B cell (primary cell): ENCODE data around the gene FOSB. TPM values are rescaled to one million over a fixed set of nuclear protein-coding genes. Genes with fewer than 3 reads are reported as not detected.
"Not testable (repeated sequence)": the region's sequence is repeated elsewhere in the genome, so short reads cannot be mapped to it uniquely, and the experiment has no call there.

Source experiments
- ATAC-seq: fragments of 200-7000 bp; cut with Tn5 transposase; one replicate; pipeline ENCODE4 v1.10.0; 2021; ENCODE audit warnings: low read depth, mild to moderate bottlenecking, moderate number of reproducible peaks, moderate library complexity
- CTCF ChIA-PET: fragments of 350-600 bp; sonication (Branson Sonifier 250); formaldehyde crosslinking; loops from one replicate; lab custom pipeline; 2021; ENCODE audit warnings: antibody characterized with exemption, inconsistent platforms; lab: Charles Lee
- POLR2A ChIA-PET: fragments of 350-600 bp; sonication (Branson Sonifier 250); formaldehyde crosslinking; loops from one replicate; lab custom pipeline; 2021; ENCODE audit warnings: antibody characterized with exemption; lab: Charles Lee
- DNase-seq: peaks from one replicate; pipeline ENCODE4 v3.0.0; 2013
- H2AFZ ChIP-seq: 2 replicates; pipeline ENCODE4 v1.6.1; 2012; ENCODE audit warnings: mild to moderate bottlenecking, low read depth, low read length; ENCODE audit not compliant: insufficient read depth, poor library complexity, severe bottlenecking
- H3K27ac ChIP-seq, 2 donors: 1 replicate in 1 of 2; 2 replicates in 1 of 2; pipeline ENCODE4 v1.5.1; 2012 to 2013; ENCODE audit warnings: low read length in 2 of 2, mild to moderate bottlenecking in 2 of 2, moderate library complexity in 1 of 2
- H3K27me3 ChIP-seq, 4 experiments: fragments of 200-600 bp in 1 of 4; sonication (generic) in 1 of 4; replicated peaks in 1 of 4; 1 replicate in 2 of 4; 2 replicates in 2 of 4; pipeline versions ENCODE4 v1.6.1 to v1.7.0; 2013 to 2016; ENCODE audit warnings: low read length in 3 of 4, mild to moderate bottlenecking in 2 of 4, mixed read lengths in 1 of 4, moderate library complexity in 1 of 4; ENCODE audit not compliant: insufficient read depth in 4 of 4, control insufficient read depth in 3 of 4; ENCODE audit errors: control extremely low read depth in 1 of 4
- H3K36me3 ChIP-seq, 2 experiments: replicated peaks in 1 of 2; 1 replicate in 1 of 2; 2 replicates in 1 of 2; pipeline versions ENCODE4 v1.6.1 to v1.7.1; 2013; ENCODE audit warnings: low read length in 1 of 2; ENCODE audit not compliant: insufficient read depth in 2 of 2, control insufficient read depth in 1 of 2; ENCODE audit errors: control extremely low read depth in 1 of 2, extremely low read depth in 1 of 2
- H3K4me1 ChIP-seq, 2 donors: fragments of 200-600 bp in 1 of 2; sonication (generic) in 1 of 2; 1 replicate in 1 of 2; 2 replicates in 1 of 2; pipeline versions ENCODE4 v1.5.1 to v1.6.1; 2013 to 2017; ENCODE audit warnings: low read length in 2 of 2; ENCODE audit not compliant: control insufficient read depth in 2 of 2, insufficient read depth in 2 of 2
- H3K4me2 ChIP-seq: replicated peaks from 2 replicates; pipeline ENCODE3; 2012; ENCODE audit warnings: mild to moderate bottlenecking, low read depth, low read length; ENCODE audit not compliant: poor library complexity, severe bottlenecking
- H3K4me3 ChIP-seq, 5 experiments: fragments of 200-600 bp in 1 of 5; sonication (generic) in 1 of 5; 1 replicate in 3 of 5; 2 replicates in 2 of 5; pipeline versions ENCODE4 v1.5.1 to v1.7.0; 2011 to 2016; ENCODE audit warnings: low read length in 4 of 5, mild to moderate bottlenecking in 4 of 5, low read depth in 2 of 5, control low read depth in 1 of 5, moderate library complexity in 1 of 5; ENCODE audit not compliant: insufficient read depth in 1 of 5; ENCODE audit errors: control extremely low read depth in 1 of 5, extremely low read depth in 1 of 5
- H3K79me2 ChIP-seq: fragments of 200-600 bp; sonication (generic); one replicate; pipeline ENCODE4 v1.6.0; 2016; ENCODE audit warnings: low read length; ENCODE audit not compliant: control insufficient read depth, insufficient read depth
- H3K9ac ChIP-seq: fragments of 200-600 bp; sonication (generic); 2 replicates; pipeline ENCODE4 v1.6.1; 2017; ENCODE audit warnings: mild to moderate bottlenecking, low read length, moderate library complexity
- H3K9me3 ChIP-seq, 3 donors: one replicate each; pipeline versions ENCODE4 v1.6.1 to v1.7.1; 2013; ENCODE audit warnings: low read length in 2 of 3; ENCODE audit not compliant: control insufficient read depth in 2 of 3, insufficient read depth in 1 of 3; ENCODE audit errors: control extremely low read depth in 1 of 3
- H4K20me1 ChIP-seq: 2 replicates; pipeline ENCODE4 v1.6.0; 2012; ENCODE audit warnings: mild to moderate bottlenecking, low read length; ENCODE audit not compliant: insufficient read depth, control insufficient read depth, poor library complexity, severe bottlenecking
- H3K27ac Mint-ChIP-seq: one replicate; pipeline ENCODE4 v1.8.0; 2021; ENCODE audit warnings: mixed read lengths
- H3K27me3 Mint-ChIP-seq: one replicate; pipeline ENCODE4 v1.8.0; 2021; ENCODE audit warnings: mixed read lengths
- H3K4me1 Mint-ChIP-seq: one replicate; pipeline ENCODE4 v1.8.0; 2021; ENCODE audit warnings: mixed read lengths
- H3K4me3 Mint-ChIP-seq: one replicate; pipeline ENCODE4 v1.8.0; 2021; ENCODE audit warnings: mixed read lengths
- H3K9me3 Mint-ChIP-seq: one replicate; pipeline ENCODE4 v1.8.0; 2022; ENCODE audit warnings: mixed read lengths; ENCODE audit not compliant: insufficient read depth
- CTCF ChIP-seq: fragments of 200-600 bp; IDR thresholded peaks from one replicate; pipeline ENCODE4 v1.8.0; 2022; ENCODE audit warnings: antibody characterized with exemption, mild to moderate bottlenecking
- EZH2 ChIP-seq: IDR thresholded peaks from 2 replicates; pipeline ENCODE4 v1.6.1; 2012; ENCODE audit warnings: borderline replicate concordance, low read depth, mild to moderate bottlenecking, moderate library complexity, low read length; ENCODE audit not compliant: insufficient read depth, poor library complexity, severe bottlenecking
- WGBS: methylation state at CpG from one replicate; pipeline ENCODE4 v1.1.5; 2013; ENCODE audit warnings: missing lambda C conversion rate; ENCODE audit not compliant: insufficient coverage; 5-methylcytosine and 5-hydroxymethylcytosine counted together
- intact Hi-C: fragments of 100-400 bp; cut with micrococcal nuclease; formaldehyde crosslinking; loops from one replicate; pipeline ENCODE4 v1.10.0; 2022
- polyA plus RNA-seq: library from polyadenylated mRNA; depleted of rRNA; stranded (reverse); fragments of >200 nt; gene quantifications from 2 replicates; pipeline ENCODE4 v1.2.3, GENCODE V29; 2012
- total RNA-seq, 2 donors: library from RNA; stranded (reverse); fragments of 120-200 nt in 1 of 2; gene quantifications; 1 replicate in 1 of 2; 2 replicates in 1 of 2; pipeline versions ENCODE4 v1.2.3 to v1.2.4, GENCODE V29; 2013 to 2022

The FOSB gene
- total and polyA plus RNA-seq, 2 donors (not counting 1 experiment from before 2014, with no cell fraction given) = 39.6 to 2,860 TPM

- Histone ChIP-seq H3K27me3 (peaks cover 0 to 12% (median 5%) of the 10 kb centered on the region in 4 experiments), H3K4me1 (peaks cover 18 to 28% of the 10 kb centered on the region in 2 donors), H3K4me3 (peak overlapping the region in 4 of 5 experiments; percentile 21 to 66 (median 50)), H3K4me2 (peak overlapping the region; percentile 97), H3K9me3 (no peaks in the 10 kb centered on the region), H2AFZ (peak overlapping the region; percentile 74), H3K36me3 (no peaks in the 10 kb centered on the region), H3K79me2 (no peaks in the 10 kb centered on the region), H3K27ac (no peak overlapping the region), H4K20me1 (no peaks in the 10 kb centered on the region), H3K9ac (peak overlapping the region; percentile 58)
- TF ChIP-seq CTCF (peak; percentile 32), EZH2 (no peak)
- ChIA-PET CTCF (interaction anchor here (0.6 to 2.4 kb wide), 11 partner anchors 11 to 130 kb away, joined by 3 to 14 read pairs (median 5); no protein-coding TSS in a partner anchor), POLR2A (interaction anchor here (0.7 to 1.3 kb wide), 2 partner anchors 50 to 107 kb away, joined by 3 to 6 read pairs; no protein-coding TSS in a partner anchor)
- Mint-ChIP-seq H3K9me3 (no peaks in the 10 kb centered on the region), H3K27me3 (peaks cover 11% of the 10 kb centered on the region), H3K4me3 (peak overlapping the region; percentile 82), H3K27ac (peak overlapping the region; percentile 16), H3K4me1 (peaks cover 24% of the 10 kb centered on the region)
- peak; percentile 37 for ATAC-seq
- WGBS = 3% methylated on average over 61 of the region's 73 CpGs
- DNase-seq = peak; percentile 57
- intact Hi-C loops = loop anchor here (5.0 kb wide), 1 partner anchor 214 kb away; no protein-coding TSS in a partner anchor
These were observed 39.2 kb upstream of the FOSB start for GRCh38 chr19:45428384-45429231.

- intact Hi-C loops = loop anchor here (5.0 kb wide), 1 partner anchor 212 kb away; no protein-coding TSS in a partner anchor
- H3K4me2 ChIP-seq, H3K9me3 Mint-ChIP-seq, H3K27ac ChIP-seq, H3K4me3 ChIP-seq, H3K9me3 ChIP-seq, H3K36me3 ChIP-seq, H4K20me1 ChIP-seq, H3K27ac Mint-ChIP-seq, DNase-seq, ATAC-seq, H3K4me3 Mint-ChIP-seq, H3K79me2 ChIP-seq, H2AFZ ChIP-seq, H3K9ac ChIP-seq, POLR2A ChIA-PET: not testable (repeated sequence)
- Mint-ChIP-seq H3K4me1 (peaks cover 13% of the 10 kb centered on the region), H3K27me3 (peaks cover 11% of the 10 kb centered on the region)
- H3K27me3 ChIP-seq = peaks cover 0 to 12% (median 5%) of the 10 kb centered on the region in 4 experiments
- peaks cover 11 to 20% of the 10 kb centered on the region in 2 donors for H3K4me1 ChIP-seq
- CTCF ChIA-PET = interaction anchor here (0.6 to 3.3 kb wide), 4 partner anchors 10 to 278 kb away, joined by 5 to 15 read pairs (median 12); no protein-coding TSS in a partner anchor
- 91% methylated on average over 9 of the region's 11 CpGs for WGBS
These were observed 37.9 kb upstream of the FOSB start for GRCh38 chr19:45429896-45430295.

GRCh38 chr19:45431008-45431407 lies 36.8 kb upstream of the FOSB start:
- H3K9me3 Mint-ChIP-seq, ATAC-seq, H3K4me3 ChIP-seq, H3K4me3 Mint-ChIP-seq, H3K27ac ChIP-seq, H2AFZ ChIP-seq, H3K9ac ChIP-seq, H4K20me1 ChIP-seq, POLR2A ChIA-PET, H3K4me2 ChIP-seq, H3K27ac Mint-ChIP-seq, H3K79me2 ChIP-seq, H3K9me3 ChIP-seq, intact Hi-C loops, H3K36me3 ChIP-seq: not testable (repeated sequence)
- WGBS = 56% methylated on average over 4 of the region's 9 CpGs
- peaks cover 11% of the 10 kb centered on the region for H3K27me3 Mint-ChIP-seq
- peak; percentile 21 for DNase-seq
- Histone ChIP-seq H3K27me3 (peaks cover 0 to 12% (median 5%) of the 10 kb centered on the region in 4 experiments), H3K4me1 (peaks cover 11 to 20% of the 10 kb centered on the region in 2 donors)
- H3K4me1 Mint-ChIP-seq = peaks cover 13% of the 10 kb centered on the region
- CTCF ChIA-PET = interaction anchor here (0.7 to 3.3 kb wide), 7 partner anchors 9 to 578 kb away, joined by 3 to 15 read pairs (median 6); no protein-coding TSS in a partner anchor
